K562 (cell line): ENCODE results near the gene CAST. TPM values are rescaled to one million over a fixed set of nuclear protein-coding genes. Genes with fewer than 3 reads are reported as not detected.

Source experiments
- ATAC-seq: fragments of 200-7000 bp; cut with Tn5 transposase; 3 replicates; pipeline ENCODE4 v1.9.1; 2020; ENCODE audit warnings: moderate library complexity
- BruUV-seq: library from RNA; stranded (reverse); fragments of 400-500 nt; replicated peaks from 2 replicates; lab custom pipeline; 2021; lab: Mats Ljungman, UMichigan
- CTCF ChIA-PET: fragments of 300-600 bp; formaldehyde crosslinking; extraction: SDS; loops from one replicate; lab custom pipeline; 2021; ENCODE audit warnings: low intra/inter-chr PET ratio; lab: Yijun Ruan, JAX
- POLR2A ChIA-PET: fragments of 300-600, 350-650 bp; sonication (Branson Sonifier 250); formaldehyde crosslinking; extraction: SDS; loops from one replicate; lab custom pipeline; 2021; ENCODE audit warnings: antibody characterized with exemption, inconsistent platforms; lab: Yijun Ruan, JAX
- DNase-seq, 4 experiments: peaks; one replicate each; pipeline versions ENCODE4 v3.0.0 to v3.0.0-alpha.2; 2011 to 2018; ENCODE audit warnings: low spot score in 3 of 4, mixed read lengths in 3 of 4; ENCODE audit errors: extremely low read depth in 1 of 4
- FAIRE-seq: peaks from 2 replicates; lab custom pipeline; 2011; peaks lifted over from hg19 to GRCh38; lab: Jason Lieb, UNC
- H2AFZ ChIP-seq: 2 replicates; pipeline ENCODE4 v1.6.0; 2011; ENCODE audit warnings: low read depth, low read length, control low read depth, inconsistent platforms
- H3K27ac ChIP-seq: fragments of 200-600 bp; 3 replicates; pipeline ENCODE4 v1.8.0; 2011; ENCODE audit warnings: low read depth, mild to moderate bottlenecking, control low read depth, inconsistent platforms, low read length, moderate library complexity, mixed read lengths; ENCODE audit errors: extremely low read depth
- H3K27me3 ChIP-seq, 2 experiments: fragments of 300-600 bp in 1 of 2; 2 replicates in 1 of 2; 3 replicates in 1 of 2; pipeline versions ENCODE4 v1.6.0 to v1.8.0; 2011; ENCODE audit warnings: inconsistent platforms in 2 of 2, low read length in 2 of 2, mild to moderate bottlenecking in 1 of 2, mixed read lengths in 1 of 2, moderate library complexity in 1 of 2; ENCODE audit not compliant: control insufficient read depth in 2 of 2, insufficient read depth in 2 of 2
- H3K36me3 ChIP-seq: fragments of 300-600 bp; 3 replicates; pipeline ENCODE4 v1.8.0; 2011; ENCODE audit warnings: mild to moderate bottlenecking, low read length, inconsistent platforms; ENCODE audit not compliant: control insufficient read depth, insufficient read depth
- H3K4me1 ChIP-seq, 2 experiments: fragments of 200-600 bp in 1 of 2; replicated peaks in 1 of 2; 2 replicates in 1 of 2; 3 replicates in 1 of 2; pipeline versions ENCODE4 v1.5.1 to v1.8.0; 2011; ENCODE audit warnings: inconsistent platforms in 2 of 2, low read length in 2 of 2, mild to moderate bottlenecking in 1 of 2, mixed read lengths in 1 of 2, moderate library complexity in 1 of 2; ENCODE audit not compliant: control insufficient read depth in 2 of 2, insufficient read depth in 2 of 2
- H3K4me2 ChIP-seq: 2 replicates; pipeline ENCODE4 v1.6.1; 2011; ENCODE audit warnings: low read length, control low read depth, inconsistent platforms, mixed read lengths; ENCODE audit not compliant: insufficient read depth
- H3K4me3 ChIP-seq: fragments of 200-600 bp; sonication (generic), shearing (Covaris generic); 2 replicates; pipeline ENCODE4 v1.5.1; 2016; ENCODE audit warnings: control low read depth, inconsistent platforms
- H3K79me2 ChIP-seq: fragments of 200-600 bp; 3 replicates; pipeline ENCODE4 v1.8.0; 2011; ENCODE audit warnings: low read length, inconsistent platforms; ENCODE audit not compliant: control insufficient read depth, insufficient read depth
- H3K9ac ChIP-seq, 2 experiments: 2 replicates each; pipeline versions ENCODE4 v1.6.0 to v1.6.1; 2011; ENCODE audit warnings: low read depth in 2 of 2, low read length in 2 of 2, control low read depth in 1 of 2, inconsistent platforms in 1 of 2, mild to moderate bottlenecking in 1 of 2, mixed read lengths in 1 of 2; ENCODE audit not compliant: insufficient read depth in 1 of 2
- H3K9me1 ChIP-seq: one replicate; pipeline ENCODE4 v1.6.0; 2011; ENCODE audit warnings: inconsistent platforms, mild to moderate bottlenecking, low read length, moderate library complexity; ENCODE audit not compliant: control insufficient read depth, insufficient read depth
- H3K9me3 ChIP-seq: replicated peaks from 2 replicates; pipeline ENCODE4 v1.5.1; 2011; ENCODE audit warnings: low read depth, low read length, inconsistent platforms; ENCODE audit not compliant: control insufficient read depth, insufficient read depth
- H4K20me1 ChIP-seq: replicated peaks from 2 replicates; pipeline ENCODE4 v1.6.1; 2011; ENCODE audit warnings: low read length, inconsistent platforms, mixed read lengths; ENCODE audit not compliant: control insufficient read depth, insufficient read depth
- BACH1 ChIP-seq: fragments of 200-800 bp; sonication (Bioruptor generic); IDR thresholded peaks from 2 replicates; pipeline ENCODE4 v1.6.1; 2016; ENCODE audit warnings: missing genetic modification characterization, missing compliant biosample characterization
- BCOR ChIP-seq: fragments of 450-650 bp; IDR thresholded peaks from 2 replicates; pipeline ENCODE4 v1.6.1; 2016
- CBX3 ChIP-seq, 2 experiments: IDR thresholded peaks; 1 replicate in 1 of 2; 2 replicates in 1 of 2; pipeline ENCODE4 v1.6.1; 2012; ENCODE audit warnings: inconsistent platforms in 2 of 2, low read length in 2 of 2, borderline replicate concordance in 1 of 2, control low read depth in 1 of 2
- DPF2 ChIP-seq: fragments of 450-650 bp; IDR thresholded peaks from 2 replicates; pipeline ENCODE4 v1.6.1; 2016
- ETS1 ChIP-seq: conservative IDR thresholded peaks from 2 replicates; pipeline ENCODE4 v1.6.1; 2011; ENCODE audit warnings: low read depth, mild to moderate bottlenecking, low read length; ENCODE audit not compliant: control insufficient read depth
- KAT2B ChIP-seq: IDR thresholded peaks from one replicate; pipeline ENCODE4 v1.6.1; 2012; ENCODE audit warnings: low read depth, mild to moderate bottlenecking, control low read depth, inconsistent platforms, low read length, moderate library complexity
- MAFG ChIP-seq: fragments of 450-650 bp; conservative IDR thresholded peaks from 2 replicates; pipeline ENCODE4 v1.6.1; 2016; ENCODE audit warnings: missing genetic modification characterization, missing compliant biosample characterization
- NR2C2 ChIP-seq, 2 experiments: fragments of 200-800 bp in 1 of 2; sonication (Bioruptor generic) in 1 of 2; sonication (generic) in 1 of 2; formaldehyde crosslinking in 1 of 2; IDR thresholded peaks; 2 replicates each; pipeline versions ENCODE4 v1.6.1 to v1.8.0; 2016 to 2022; ENCODE audit warnings: mild to moderate bottlenecking in 1 of 2, missing compliant biosample characterization in 1 of 2, missing genetic modification characterization in 1 of 2, missing genetic modification reagents in 1 of 2
- RERE ChIP-seq: sonication (generic); formaldehyde crosslinking; IDR thresholded peaks from 2 replicates; pipeline ENCODE4 v1.8.0; 2023; ENCODE audit warnings: missing genetic modification reagents, mild to moderate bottlenecking, borderline replicate concordance
- RNF2 ChIP-seq: sonication (generic); IDR thresholded peaks from 2 replicates; pipeline ENCODE4 v1.6.1; 2016
- TAL1 ChIP-seq: fragments of 450-650 bp; IDR thresholded peaks from 2 replicates; pipeline ENCODE4 v1.6.1; 2016; ENCODE audit warnings: mild to moderate bottlenecking
- TFE3 ChIP-seq: fragments of 450-650 bp; formaldehyde crosslinking; IDR thresholded peaks from 2 replicates; pipeline ENCODE4 v1.4.0; 2020; ENCODE audit warnings: mild to moderate bottlenecking, mixed read lengths
- ZEB2 ChIP-seq: fragments of 450-650 bp; IDR thresholded peaks from 2 replicates; pipeline ENCODE4 v1.6.1; 2016
- ZNF263 ChIP-seq: sonication (generic); formaldehyde crosslinking; IDR thresholded peaks from 2 replicates; pipeline ENCODE4 v1.8.0; 2022; ENCODE audit warnings: mild to moderate bottlenecking, missing genetic modification reagents, borderline replicate concordance
- ZNF316 ChIP-seq: fragments of 450-650 bp; IDR thresholded peaks from 2 replicates; pipeline ENCODE4 v1.6.1; 2016
- WGBS: fragments of 100-300 bp; shearing (Covaris generic); methylation state at CpG from one replicate; pipeline ENCODE4 v1.1.6; 2016; ENCODE audit warnings: low coverage, mixed read lengths; ENCODE audit not compliant: insufficient coverage; ENCODE audit errors: missing lambda C conversion rate; 5-methylcytosine and 5-hydroxymethylcytosine counted together
- in situ Hi-C: fragments of 300-500 bp; cut with MboI; formaldehyde crosslinking; loops from 4 replicates; pipeline ENCODE4 v1.15.0; 2018; ENCODE audit warnings: inconsistent platforms, mixed read lengths
- intact Hi-C: fragments of 100-400 bp; cut with micrococcal nuclease; formaldehyde crosslinking; loops from 2 replicates; pipeline ENCODE4 v1.14.2; 2022
- polyA plus RNA-seq, 8 experiments: library from polyadenylated mRNA; depleted of rRNA in 4 of 8; stranded (reverse) in 5 of 8; unstranded in 3 of 8; fragments of >200 nt; fragmentation: Nextera tagmentation in 2 of 8; fragmentation: Illumina TruSeq in 1 of 8; extraction: Ambion mirVana in 2 of 8; extraction: Trizol in 1 of 8; gene quantifications; 2 replicates each; pipeline versions ENCODE4 v1.2.1 to v1.2.3, GENCODE V29; 2011 to 2014; ENCODE audit warnings: inconsistent platforms in 1 of 8, missing spikeins in 1 of 8
- total RNA-seq, 7 experiments: library from RNA; depleted of rRNA in 6 of 7; stranded (reverse); fragments of >200 nt in 6 of 7; fragmentation: Illumina TruSeq in 2 of 7; extraction: Trizol in 2 of 7; gene quantifications; 2 replicates each; pipeline versions ENCODE4 v1.2.1 to v1.2.3, GENCODE V29; 2011 to 2021; ENCODE audit warnings: low replicate concordance in 1 of 7

Gene CAST
- total and polyA plus RNA-seq, 9 of the 15 experiments (the other 6 are each of a cell fraction or from before 2014, with no cell fraction given): 55.5 to 136 (median 86.1) TPM

GRCh38 chr5:96703384-96703920 lies 41.3 kb downstream of the CAST start:
- FAIRE-seq (peak; percentile 52), ATAC-seq (no peak), DNase-seq (no peak)
- intact Hi-C loops (no loop called here), in situ Hi-C loops (no loop called here)
- peak overlapping the region; percentile 96 for H2AFZ ChIP-seq
- H3K4me2 ChIP-seq: peak overlapping the region; percentile 98
- 0 out of 2 replicates have a peak, but pooled peaks cover 5% of the 10 kb centered on the region for H4K20me1 ChIP-seq
- no peaks in the 10 kb centered on the region for H3K9me1 ChIP-seq
- ChIA-PET CTCF (interaction anchor here (1.0 kb wide), 1 partner anchor 26 kb away, joined by 3 read pairs; no protein-coding TSS in a partner anchor), POLR2A (interaction anchor here (0.8 to 3.5 kb wide), 10 partner anchors 10 to 105 kb away, joined by 3 to 28 read pairs (median 4); partner anchors contain the start of gene ERAP1)
- H3K4me3 ChIP-seq: peak overlapping the region; percentile 72
- H3K79me2 ChIP-seq: peaks cover 52% of the 10 kb centered on the region
- TSS peak; percentile 49 for BruUV-seq
- WGBS: 1% methylated on average over 7 of the region's 7 CpGs
- peak overlapping the region; percentile 83 to 98 for H3K9ac ChIP-seq
- H3K9me3 ChIP-seq: no peaks in the 10 kb centered on the region
- H3K27ac ChIP-seq: peak overlapping the region; percentile 90
- H3K27me3 ChIP-seq: no peaks in the 10 kb centered on the region
- peaks cover 18 to 35% of the 10 kb centered on the region in 2 experiments for H3K4me1 ChIP-seq
- no peaks in the 10 kb centered on the region for H3K36me3 ChIP-seq
- TF ChIP-seq RERE (CRISPR knock-in tag) (no peak), ETS1 (no peak), MAFG (tag) (peak; percentile 80), NR2C2 (CRISPR knock-in tag; IDR thresholded peaks at IDR 0.05) (no peak), NR2C2 (tag; IDR thresholded peaks at IDR 0.05) (peak; percentile 74), RNF2 (no peak), ZNF316 (peak; percentile 90), KAT2B (no peak), CBX3 (IDR thresholded peaks at IDR 0.05; ENCODE audit: borderline replicate concordance in 1 of 2, low read length in 2 of 2) (0 out of 3 replicates have a peak, but pooled peaks of 1 of the 2 experiments have one; percentile 11), BACH1 (tag) (no peak), ZNF263 (no peak), DPF2 (no peak), ZEB2 (no peak), TFE3 (CRISPR knock-in tag) (no peak), BCOR (peak; percentile 59; the same call in 1 of the 2 replicates), TAL1 (no peak)
